ENCODE measurements around the gene MORC1. TPM values are rescaled to one million over a fixed set of nuclear protein-coding genes. Genes with fewer than 3 reads are reported as not detected.

Gene MORC1
- total RNA-seq, 1 donor from 2014 or later = not detected

- no peak for DNase-seq (ENCODE audit: extremely low spot score, unreplicated experiment)
- no peak overlapping the region for H3K4me3 Mint-ChIP-seq (ENCODE audit: unreplicated experiment)
- H3K27me3 Mint-ChIP-seq (ENCODE audit: unreplicated experiment) = no peaks in the 10 kb centered on the region
- H3K36me3 Mint-ChIP-seq (ENCODE audit: unreplicated experiment) = no peaks in the 10 kb centered on the region
- TF ChIP-seq, protein P1, sequence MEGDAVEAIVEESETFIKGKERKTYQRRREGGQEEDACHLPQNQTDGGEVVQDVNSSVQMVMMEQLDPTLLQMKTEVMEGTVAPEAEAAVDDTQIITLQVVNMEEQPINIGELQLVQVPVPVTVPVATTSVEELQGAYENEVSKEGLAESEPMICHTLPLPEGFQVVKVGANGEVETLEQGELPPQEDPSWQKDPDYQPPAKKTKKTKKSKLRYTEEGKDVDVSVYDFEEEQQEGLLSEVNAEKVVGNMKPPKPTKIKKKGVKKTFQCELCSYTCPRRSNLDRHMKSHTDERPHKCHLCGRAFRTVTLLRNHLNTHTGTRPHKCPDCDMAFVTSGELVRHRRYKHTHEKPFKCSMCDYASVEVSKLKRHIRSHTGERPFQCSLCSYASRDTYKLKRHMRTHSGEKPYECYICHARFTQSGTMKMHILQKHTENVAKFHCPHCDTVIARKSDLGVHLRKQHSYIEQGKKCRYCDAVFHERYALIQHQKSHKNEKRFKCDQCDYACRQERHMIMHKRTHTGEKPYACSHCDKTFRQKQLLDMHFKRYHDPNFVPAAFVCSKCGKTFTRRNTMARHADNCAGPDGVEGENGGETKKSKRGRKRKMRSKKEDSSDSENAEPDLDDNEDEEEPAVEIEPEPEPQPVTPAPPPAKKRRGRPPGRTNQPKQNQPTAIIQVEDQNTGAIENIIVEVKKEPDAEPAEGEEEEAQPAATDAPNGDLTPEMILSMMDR (IDR thresholded peaks at IDR 0.05) = no peak
- no peaks in the 10 kb centered on the region for H3K9me3 Mint-ChIP-seq (ENCODE audit: unreplicated experiment)
- no peaks in the 10 kb centered on the region for H3K4me1 Mint-ChIP-seq (ENCODE audit: unreplicated experiment)
- H3K27ac Mint-ChIP-seq (ENCODE audit: unreplicated experiment) = no peak overlapping the region
These were observed 8.0 kb upstream of the MORC1 start for GRCh38 chr3:109125902-109126301.

DNA sequence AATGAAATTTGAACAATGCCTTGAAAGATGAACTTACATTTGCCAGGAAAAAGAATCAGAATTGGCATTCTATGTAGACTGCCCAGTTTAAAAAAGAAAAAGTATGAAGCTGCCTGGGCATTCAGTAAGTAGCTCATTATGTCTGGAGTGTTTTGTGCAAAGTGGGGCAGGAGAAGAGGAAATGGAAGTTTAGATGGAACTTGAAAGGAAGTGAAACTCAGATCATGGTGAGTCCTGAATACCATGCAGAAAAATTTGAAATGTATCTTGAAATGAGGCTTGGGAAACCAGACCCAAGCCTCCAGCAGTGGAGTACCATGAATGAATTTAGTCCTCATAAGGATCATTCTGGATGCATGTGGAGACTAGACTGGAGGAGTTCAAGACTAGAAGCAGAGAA lies 4.8 kb upstream of the MORC1 start:
- no peaks in the 10 kb centered on the region for H3K27me3 Mint-ChIP-seq (ENCODE audit: unreplicated experiment)
- no peak for DNase-seq (ENCODE audit: extremely low spot score, unreplicated experiment)
- TF ChIP-seq, protein P1 (IDR thresholded peaks at IDR 0.05) = no peak
- no peak overlapping the region for H3K4me3 Mint-ChIP-seq (ENCODE audit: unreplicated experiment)
- H3K9me3 Mint-ChIP-seq (ENCODE audit: unreplicated experiment) = no peaks in the 10 kb centered on the region
- no peaks in the 10 kb centered on the region for H3K4me1 Mint-ChIP-seq (ENCODE audit: unreplicated experiment)
- no peaks in the 10 kb centered on the region for H3K36me3 Mint-ChIP-seq (ENCODE audit: unreplicated experiment)
- no peak overlapping the region for H3K27ac Mint-ChIP-seq (ENCODE audit: unreplicated experiment)

- Mint-ChIP-seq H3K27me3 (ENCODE audit: unreplicated experiment) (no peaks in the 10 kb centered on the region), H3K36me3 (ENCODE audit: unreplicated experiment) (no peaks in the 10 kb centered on the region), H3K9me3 (ENCODE audit: unreplicated experiment) (no peaks in the 10 kb centered on the region), H3K4me1 (ENCODE audit: unreplicated experiment) (peaks cover 16% of the 10 kb centered on the region), H3K27ac (ENCODE audit: unreplicated experiment) (no peak overlapping the region), H3K4me3 (ENCODE audit: unreplicated experiment) (no peak overlapping the region)
- TF ChIP-seq, protein P1 (IDR thresholded peaks at IDR 0.05) = no peak
- no peak for DNase-seq (ENCODE audit: extremely low spot score, unreplicated experiment)
These were observed 650 bp upstream of the MORC1 start for GRCh38 chr3:109118584-109118983.

GRCh38 chr3:109116031-109116430 lies 1.9 kb downstream of the MORC1 start:
- Mint-ChIP-seq H3K36me3 (ENCODE audit: unreplicated experiment) (no peaks in the 10 kb centered on the region), H3K27ac (ENCODE audit: unreplicated experiment) (no peak overlapping the region), H3K27me3 (ENCODE audit: unreplicated experiment) (peaks cover 3% of the 10 kb centered on the region), H3K4me3 (ENCODE audit: unreplicated experiment) (no peak overlapping the region), H3K9me3 (ENCODE audit: unreplicated experiment) (no peaks in the 10 kb centered on the region), H3K4me1 (ENCODE audit: unreplicated experiment) (peaks cover 16% of the 10 kb centered on the region)
- TF ChIP-seq, protein P1 (IDR thresholded peaks at IDR 0.05) = no peak
- DNase-seq (ENCODE audit: extremely low spot score, unreplicated experiment) = no peak

DNA sequence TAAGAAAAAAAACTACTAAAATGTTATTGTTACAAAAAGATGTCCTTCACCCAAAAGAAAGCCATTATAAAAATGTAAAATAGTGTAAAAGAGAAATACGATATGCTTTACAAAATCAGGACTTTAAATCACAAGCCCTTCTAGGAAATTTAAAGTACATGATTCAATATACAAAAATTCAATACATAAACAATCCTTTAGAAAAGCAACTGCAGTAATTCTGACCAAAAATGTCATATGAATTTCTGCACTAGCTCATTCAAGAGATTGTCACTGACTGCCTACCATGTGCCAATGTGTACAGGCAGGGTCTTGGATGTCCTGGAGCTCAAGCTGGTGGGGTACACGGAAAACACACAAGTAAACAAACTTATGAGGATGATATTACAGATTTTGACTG lies 2.5 kb downstream of the MORC1 start:
- Mint-ChIP-seq H3K4me1 (ENCODE audit: unreplicated experiment) (peaks cover 16% of the 10 kb centered on the region), H3K9me3 (ENCODE audit: unreplicated experiment) (no peaks in the 10 kb centered on the region), H3K4me3 (ENCODE audit: unreplicated experiment) (no peak overlapping the region), H3K27me3 (ENCODE audit: unreplicated experiment) (peaks cover 3% of the 10 kb centered on the region), H3K36me3 (ENCODE audit: unreplicated experiment) (no peaks in the 10 kb centered on the region), H3K27ac (ENCODE audit: unreplicated experiment) (no peak overlapping the region)
- TF ChIP-seq, protein P1 (IDR thresholded peaks at IDR 0.05) = no peak
- DNase-seq (ENCODE audit: extremely low spot score, unreplicated experiment) = no peak
